GM21528 (cell line): Measurements from ENCODE around the gene KRT35.
"Not testable (repeated sequence)": the region's sequence is repeated elsewhere in the genome, so short reads cannot be mapped to it uniquely, and the experiment has no call there.

ENCODE experiments used
- ATAC-seq: cut with Tn5 transposase; IDR thresholded peaks from one replicate; pipeline ENCODE4 v1.9.1; 2021; ENCODE audit warnings: mild to moderate bottlenecking, moderate library complexity; ENCODE audit not compliant: unreplicated experiment, low FRiP score

Gene KRT35

DNA sequence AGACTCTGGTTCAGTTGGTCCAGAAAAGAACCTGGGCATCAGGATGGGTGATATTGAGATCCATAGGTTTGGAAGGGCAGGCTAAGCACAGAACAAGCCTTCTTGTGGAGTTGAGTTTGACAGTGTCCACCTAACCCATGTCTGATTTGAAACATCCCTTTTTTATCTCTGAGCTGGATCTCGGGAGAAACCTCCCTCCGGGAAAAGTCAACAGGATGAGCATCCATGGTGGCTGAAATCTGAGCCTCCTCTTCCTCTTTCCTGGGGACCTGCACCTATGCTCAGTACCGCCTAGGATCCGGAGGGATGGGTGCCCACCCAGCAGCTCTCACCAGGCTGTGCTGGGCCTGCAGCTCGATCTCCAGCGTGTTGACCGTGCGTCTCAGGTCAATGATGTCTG lies 17.2 kb downstream of the KRT35 start:
- ATAC-seq, result no peak

DNA sequence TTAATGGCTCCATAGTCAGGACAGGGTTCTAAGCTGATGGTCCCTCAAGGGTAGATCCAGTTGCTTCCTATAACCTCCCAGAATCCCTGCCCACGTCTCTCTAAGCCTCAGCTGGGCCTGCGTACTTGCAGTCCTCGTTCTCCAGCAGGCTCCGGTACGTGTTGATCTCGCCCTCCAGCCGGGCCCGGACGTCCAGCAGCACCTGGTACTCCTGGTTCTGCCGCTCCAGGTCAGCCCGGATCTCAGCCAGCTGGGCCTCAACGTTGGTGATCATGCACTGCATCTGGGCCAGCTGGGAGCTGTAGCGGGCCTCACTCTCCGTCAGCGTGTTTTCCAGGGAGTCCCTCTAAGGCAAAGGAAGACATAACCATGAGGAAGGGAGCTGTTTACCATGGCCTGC lies 18.2 kb downstream of the KRT35 start:
- no peak for ATAC-seq

DNA sequence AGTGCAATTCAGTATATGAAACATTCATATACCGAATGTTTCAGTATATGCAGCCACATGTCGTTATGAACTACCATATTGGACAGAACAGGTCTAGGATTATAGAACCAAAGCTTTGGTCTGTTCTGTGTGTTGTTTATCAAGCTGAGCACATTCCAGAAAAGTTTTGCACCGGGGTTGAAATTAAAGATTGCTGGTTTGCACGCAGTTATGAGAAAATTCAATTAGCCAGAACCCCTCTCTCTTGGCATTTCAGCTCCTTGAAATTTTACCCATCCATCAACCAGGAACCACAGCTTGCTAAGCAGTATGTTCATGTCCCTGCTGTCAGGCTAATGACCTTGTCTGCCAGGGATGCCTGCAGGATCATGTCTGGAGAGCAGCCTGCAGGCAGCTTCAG lies 23.3 kb downstream of the KRT35 start:
- ATAC-seq, result no peak

DNA sequence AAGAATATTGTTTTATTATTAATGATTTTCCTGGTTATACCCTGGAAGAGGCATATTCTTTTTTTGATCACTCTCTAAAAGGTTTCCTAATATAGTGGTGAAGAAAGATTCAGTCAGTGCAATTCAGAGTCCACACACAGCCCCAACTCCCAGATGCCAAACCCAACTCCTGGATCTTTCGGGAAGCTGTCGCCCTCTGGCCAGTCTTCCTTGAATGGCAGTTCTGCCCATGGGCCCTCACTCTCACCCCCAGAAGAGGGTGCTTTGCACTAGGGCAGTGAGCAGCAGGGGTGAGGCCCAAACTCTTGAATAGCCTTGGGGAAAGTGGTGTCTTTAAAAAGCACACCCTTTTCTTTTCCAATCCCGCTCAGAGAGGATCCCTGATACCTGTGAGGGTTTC lies 24.7 kb downstream of the KRT35 start:
- ATAC-seq, result no peak

DNA sequence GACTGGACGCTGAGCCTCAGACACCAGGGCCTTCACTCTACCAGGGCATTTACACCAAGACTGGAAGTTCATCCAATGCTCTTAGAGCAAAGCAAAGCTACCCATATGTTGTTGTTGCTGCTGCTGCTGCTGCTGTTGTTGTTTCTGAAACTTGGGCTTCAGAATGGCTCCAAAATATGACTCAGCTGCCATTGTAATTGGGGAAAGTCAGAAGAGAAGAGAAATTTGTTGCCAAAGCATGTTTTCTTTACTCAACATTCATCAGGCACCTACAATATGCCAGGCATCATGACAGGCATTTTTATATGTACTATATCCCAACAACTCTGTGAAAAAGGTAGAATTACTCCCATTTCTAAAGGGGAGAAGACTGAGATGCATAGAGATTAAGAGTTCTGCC lies 25.7 kb downstream of the KRT35 start:
- ATAC-seq, result no peak

DNA sequence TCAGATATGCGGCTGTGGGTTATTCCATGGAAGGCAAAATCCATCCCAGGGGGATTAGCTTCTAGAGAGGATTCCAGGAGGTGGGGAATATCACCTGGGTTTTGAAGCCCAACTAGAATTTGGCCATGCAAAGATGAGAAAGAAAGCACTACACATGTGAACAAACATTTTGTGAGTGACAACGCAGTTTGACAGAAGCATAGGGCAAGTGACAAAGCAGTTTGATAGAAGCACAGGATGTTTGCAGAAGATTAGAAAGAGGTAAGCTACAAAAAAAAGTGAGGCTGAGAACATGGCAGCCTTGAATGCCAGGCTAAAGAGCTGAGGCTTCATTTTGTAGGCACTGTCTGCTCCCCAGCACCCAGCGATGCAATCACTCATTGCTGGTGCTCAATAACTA lies 27.9 kb downstream of the KRT35 start:
- ATAC-seq, result no peak

DNA sequence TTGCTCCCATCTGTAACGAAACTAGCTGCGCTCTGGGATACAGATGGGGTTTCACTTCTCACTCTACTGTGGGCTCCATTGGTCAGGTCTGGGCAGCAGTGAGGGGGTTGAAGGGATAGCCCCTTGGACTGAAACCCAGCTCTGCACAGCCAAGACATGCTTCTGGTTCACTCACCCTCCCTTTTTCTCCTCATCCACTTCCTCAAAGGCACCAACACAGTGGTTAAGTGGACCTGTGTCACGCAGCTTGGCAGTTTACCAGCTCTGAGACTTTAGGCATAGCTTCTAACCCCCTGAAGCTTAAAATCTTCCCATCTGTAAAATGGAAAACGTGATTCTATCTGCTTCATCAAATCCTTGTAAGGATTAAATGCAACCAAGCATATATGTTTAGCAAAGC lies 28.7 kb downstream of the KRT35 start:
- ATAC-seq, result no peak

DNA sequence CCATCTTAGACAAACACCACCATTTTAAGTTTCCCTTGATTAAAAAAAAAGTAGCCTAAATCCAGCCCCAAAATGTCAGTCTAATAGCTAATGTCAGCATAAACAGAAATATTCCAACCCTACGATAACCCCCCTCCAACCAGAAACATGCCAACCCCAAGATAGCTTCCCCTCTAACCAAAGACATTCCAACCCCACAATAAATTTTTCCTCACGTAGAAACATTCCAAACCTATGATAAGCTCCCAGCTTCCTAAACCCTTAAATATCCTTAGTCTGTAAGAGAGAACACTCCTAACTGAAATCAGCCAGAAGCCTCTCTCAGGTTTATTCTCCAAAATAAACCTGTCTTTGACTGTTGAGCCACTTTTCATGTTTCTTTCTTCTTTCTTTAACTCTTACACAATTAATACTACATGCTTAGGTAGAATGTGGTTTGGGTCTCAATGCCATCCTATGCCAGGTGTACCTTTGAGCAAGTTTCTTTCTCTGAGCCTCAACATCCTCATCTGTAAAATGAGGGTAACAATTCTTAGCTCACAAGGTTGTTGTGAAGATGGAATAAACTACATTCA lies 29.7 kb downstream of the KRT35 start:
- no peak for ATAC-seq

DNA sequence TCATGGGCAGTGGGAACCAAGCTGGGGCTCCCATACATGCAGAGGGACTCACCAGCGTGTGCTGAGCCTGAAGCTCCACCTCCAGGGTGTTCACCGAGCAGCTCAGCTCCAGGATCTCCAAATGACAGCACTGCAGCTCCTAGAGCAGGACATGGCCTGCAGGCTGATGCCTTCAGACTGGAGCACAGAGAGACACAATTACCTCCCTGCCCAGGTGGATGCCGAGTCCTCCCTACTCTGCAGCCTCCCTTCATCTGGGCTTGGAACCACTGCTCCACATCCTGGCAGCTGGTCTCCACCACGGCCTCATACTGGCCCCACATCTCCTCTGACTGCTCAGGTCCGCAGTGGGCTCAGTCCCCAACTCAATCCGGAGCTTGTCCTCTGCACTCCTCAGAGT lies 31.9 kb downstream of the KRT35 start:
- ATAC-seq, result no peak

DNA sequence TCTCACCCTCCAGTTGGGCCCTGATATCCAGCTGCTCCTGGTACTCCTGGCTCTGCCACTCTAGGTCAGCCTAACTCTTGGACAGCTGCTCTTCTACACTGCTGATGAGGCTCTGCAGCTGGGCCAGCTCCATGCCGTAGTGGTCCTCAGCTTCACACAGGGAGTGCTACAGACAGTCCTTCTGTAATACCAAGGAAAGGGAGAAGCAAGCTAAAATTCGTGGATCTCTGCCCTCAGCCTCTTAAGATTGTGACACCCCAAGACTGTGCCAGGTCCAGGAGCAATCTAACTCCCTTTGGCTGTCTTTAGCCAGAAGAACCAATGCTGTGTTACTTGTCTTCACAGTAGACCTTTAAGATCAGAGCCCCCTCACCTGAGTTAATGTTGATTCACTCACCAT lies 32.4 kb downstream of the KRT35 start:
- ATAC-seq, result no peak

DNA sequence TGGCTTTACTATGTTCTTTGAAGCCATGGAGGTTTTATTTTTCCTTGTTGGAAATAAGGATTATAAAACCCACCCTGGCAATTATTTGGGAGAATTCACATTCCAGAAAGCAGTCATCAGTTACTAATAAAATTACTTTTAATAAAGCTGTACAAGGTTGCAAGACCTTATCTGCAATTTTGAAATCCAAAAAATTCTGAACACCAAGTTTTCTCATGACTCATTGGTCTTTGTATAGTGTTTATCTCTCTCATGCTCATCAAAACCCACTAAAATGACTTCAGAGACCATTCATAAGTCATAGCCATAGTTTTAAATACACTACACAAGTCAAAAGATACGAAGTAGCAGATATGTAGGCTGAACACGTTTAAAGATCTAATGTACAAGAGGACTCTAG lies 34.1 kb downstream of the KRT35 start:
- ATAC-seq, result no peak

DNA sequence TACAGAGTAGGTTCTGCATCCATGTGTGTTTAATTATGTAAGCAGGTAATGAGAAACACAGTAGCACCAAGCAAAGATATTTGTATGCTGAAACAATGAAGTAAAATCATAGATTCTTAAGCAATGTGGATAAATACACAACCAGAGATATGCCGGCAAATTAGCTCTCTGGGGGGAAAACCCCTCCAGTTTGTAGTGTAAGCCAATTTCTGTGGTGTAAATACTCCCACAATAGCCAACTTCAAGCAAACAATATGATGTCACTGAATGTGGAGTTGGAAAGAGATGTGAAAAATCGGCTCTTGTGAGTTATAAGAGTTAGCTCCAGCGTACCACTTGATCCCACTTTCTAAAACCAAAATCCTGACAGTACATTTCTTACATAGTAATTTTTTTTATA lies 36.3 kb downstream of the KRT35 start:
- no peak for ATAC-seq

DNA sequence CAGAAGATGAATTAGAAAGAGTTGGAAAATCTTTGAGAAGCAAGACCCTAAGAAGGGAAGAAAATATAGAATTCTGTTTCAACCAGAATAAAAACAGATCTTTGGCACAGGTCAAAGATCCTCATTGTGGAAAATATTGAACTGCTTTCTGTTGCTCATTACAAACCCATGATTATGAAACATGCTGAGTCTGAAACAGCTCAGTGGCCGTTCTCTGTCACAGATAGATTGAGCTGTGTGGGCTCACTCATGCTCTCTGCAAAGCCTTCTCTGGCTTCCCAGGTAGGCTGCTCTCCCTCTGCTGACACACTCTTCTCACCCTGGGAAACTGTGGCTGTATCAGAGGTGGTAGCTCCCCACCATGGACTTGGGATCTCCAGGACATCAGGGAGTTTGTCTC lies 36.8 kb downstream of the KRT35 start:
- no peak for ATAC-seq

DNA sequence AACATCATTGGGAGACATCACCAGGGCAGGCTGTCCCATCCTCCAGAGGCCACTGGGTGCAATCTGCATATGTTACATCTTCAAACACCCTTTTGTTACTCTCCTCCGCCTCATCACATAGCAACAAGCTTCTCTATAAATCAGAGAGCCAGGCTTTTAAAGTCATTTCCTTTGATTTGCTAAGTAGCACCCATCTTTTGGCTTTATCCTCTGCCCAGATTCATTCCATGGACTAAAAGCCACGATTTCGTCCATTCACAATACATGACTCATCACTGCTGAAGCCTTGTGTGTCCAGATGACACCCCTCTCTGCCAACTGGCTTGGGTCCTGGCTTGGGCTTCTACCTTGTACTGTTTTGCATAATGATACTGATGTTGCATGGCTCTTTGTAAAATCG lies 38.2 kb downstream of the KRT35 start:
- no peak for ATAC-seq

DNA sequence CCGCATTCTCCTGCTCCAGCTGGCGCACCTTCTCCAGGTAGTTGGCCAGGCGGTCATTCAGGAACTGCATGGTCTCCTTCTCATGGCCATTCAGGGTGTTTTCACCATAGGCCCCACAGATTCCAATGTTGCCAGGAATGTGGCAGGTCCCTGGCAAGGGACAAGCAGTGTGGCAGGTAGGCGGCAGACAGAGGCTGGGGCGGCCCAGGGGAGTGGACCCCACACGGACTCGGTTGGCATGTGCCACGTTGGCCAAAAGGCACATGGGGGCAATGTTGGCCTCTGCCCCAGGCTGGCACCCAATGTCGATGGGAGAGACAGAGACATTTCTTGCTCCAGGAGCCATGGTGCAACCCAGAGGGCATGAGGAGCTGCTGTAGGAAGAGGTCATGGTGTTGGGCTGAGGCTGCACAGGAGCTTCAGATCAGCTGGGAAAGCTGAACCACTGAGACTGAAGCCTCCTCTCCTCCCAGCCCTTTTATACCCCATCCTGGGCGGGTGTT lies 40.4 kb downstream of the KRT35 start, which contains the start of gene KRT38:
TSS of gene KRT38 (minus strand) at position 453 of the 503 bp plus-strand sequence. CDS start at position 391, 62 bp downstream.
- no peak for ATAC-seq

DNA sequence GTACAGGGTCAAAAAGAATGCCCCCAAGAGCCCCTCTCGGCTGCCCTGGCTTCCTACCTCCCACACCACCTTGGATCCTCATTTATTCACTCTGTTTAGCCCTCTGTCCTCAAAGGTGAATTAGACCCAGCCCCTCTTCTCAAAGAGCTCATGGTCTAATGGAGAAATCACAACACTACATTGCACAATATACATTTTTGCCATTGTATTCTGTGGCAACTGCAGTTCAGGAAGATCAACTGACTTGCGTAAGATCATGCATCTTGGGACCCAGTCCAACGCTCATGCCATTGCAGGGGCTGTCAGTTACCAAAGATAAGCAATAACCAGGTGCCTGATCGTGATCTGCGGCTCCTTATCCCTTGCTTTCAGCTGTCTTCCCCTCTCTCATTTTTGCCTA lies 41.6 kb downstream of the KRT35 start:
- no peak for ATAC-seq

DNA sequence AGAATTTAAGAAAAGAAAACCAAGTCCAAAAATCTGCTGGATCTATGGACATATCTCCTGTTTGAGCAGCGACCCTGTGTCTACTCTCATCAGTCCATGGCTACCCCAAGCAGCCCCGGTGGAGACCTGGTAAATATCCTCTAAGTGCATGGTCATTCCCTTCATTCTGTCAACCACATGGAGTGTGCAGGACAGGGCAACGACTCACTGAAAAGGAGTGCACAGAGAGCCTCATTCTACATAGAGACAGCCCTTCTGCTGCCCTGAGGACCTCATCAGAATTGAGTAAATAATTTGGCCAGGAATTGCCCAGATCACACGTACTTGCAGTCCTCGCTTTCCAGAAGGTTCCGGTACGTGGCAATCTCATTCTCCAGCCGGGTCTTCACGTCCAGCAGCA lies 43.2 kb downstream of the KRT35 start:
- no peak for ATAC-seq

DNA sequence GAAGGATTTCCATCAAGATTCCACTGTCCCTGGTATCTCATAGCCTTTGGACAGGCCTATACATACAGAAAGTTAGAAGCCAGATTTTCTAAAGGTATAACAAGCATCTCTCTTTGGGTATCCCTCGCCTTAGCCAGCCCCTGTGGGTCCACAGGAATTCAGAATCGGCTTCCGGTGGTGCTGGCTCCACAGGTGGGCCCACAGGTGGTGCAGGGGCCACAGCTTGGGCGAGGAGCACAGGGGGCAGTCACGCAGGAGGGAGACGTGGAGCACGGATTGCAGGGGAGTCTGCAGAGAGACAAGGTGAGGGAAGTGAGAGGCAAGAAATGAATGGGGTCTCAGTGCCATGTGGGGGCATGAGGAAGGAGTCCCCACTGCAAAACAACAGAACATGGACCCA lies 43.7 kb downstream of the KRT35 start:
- no peak for ATAC-seq

DNA sequence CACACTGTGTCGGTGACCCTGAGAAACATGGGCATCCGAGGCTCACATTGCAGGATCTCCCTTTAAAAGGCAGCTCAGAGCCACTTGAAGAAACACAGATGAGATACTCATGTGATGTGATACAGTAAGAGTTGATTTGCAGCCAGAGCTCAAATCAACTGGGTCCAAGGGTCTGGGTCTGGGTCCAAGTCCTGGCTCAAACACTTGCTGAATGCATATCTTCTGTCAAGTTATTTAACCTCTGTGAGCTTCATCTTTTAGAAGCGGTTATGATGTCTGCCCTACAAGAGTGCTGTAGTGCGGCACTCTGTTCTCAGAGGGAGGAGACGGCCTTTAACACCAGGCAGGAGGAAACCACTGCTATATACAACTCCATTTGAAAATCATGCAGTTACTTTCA lies 46.5 kb downstream of the KRT35 start:
- ATAC-seq, result no peak

DNA sequence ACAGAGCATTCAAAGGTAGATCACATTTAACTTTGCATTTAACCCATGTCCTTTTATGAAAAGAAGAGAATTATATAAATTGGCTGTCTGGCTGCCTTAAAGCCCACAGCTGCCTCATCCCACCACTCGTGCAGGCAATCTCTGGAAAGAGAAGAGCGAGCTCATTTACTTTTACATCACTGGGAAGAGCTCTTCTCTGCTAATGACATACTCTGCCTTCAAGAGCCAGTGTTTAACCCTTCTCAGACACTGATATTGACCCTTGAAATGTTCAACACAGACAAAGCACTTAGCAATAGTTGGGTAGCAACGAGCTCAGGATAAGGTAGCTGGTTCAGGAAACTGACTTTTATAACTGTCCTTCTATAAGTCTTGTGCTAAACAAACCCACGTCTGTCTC lies 46.9 kb downstream of the KRT35 start:
- ATAC-seq, result no peak

DNA sequence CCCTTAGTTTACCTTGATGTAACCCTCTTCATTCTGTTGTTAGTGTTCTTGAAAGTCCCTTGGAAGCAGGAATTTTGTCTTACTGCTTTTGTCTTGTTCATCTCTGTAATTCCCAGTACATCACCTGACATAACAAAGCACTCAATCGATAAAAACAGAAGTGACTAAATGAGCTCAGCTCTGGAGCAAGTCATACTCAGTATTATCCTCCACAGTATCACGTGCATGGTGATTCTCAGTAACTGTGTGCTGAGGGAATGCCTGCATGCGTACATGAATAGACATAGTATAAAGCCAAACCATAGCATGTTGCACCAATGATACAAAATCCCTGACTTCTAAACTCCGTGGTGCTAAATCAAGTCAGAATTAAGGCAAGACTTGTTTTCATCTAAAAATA lies 47.4 kb downstream of the KRT35 start:
- ATAC-seq, result no peak

DNA sequence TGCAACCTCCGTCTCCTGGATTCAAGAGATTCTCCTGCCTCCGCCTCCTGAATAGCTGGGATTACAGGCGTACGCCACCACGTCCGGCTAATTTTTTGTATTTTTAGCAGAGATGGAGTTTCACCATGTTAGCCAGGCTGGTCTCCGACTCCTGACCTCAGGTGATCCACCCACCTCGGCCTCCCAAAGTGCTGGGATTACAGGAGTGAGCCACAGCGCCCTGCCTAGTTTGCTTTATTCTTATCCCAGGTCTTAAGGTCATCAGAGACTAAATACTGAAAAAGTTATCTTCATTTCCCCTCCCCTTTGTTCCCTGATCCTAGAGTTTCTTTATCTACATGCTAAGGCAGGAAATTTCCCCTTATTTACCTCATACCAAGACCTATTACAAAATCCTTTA lies 50.6 kb downstream of the KRT35 start:
- not testable (repeated sequence) for ATAC-seq

DNA sequence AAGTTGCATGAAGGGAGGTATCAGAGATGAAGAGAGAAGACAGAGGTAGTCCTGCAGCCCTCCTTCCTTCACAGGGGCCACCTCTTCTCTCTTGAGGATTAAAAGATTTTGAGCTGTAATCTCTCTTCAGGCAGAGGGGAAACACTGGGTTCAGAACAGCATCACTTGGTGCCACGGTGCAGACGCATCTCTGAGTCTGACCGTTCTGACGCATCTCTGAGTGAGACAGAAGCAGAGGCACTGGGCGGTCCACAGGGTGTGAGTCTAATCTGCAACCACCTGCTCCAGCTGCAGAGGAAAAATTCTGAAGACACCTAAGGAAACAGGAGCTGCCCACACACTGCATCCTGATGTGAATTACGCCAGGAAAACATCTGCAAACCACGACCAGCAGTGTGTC lies 51.3 kb downstream of the KRT35 start:
- ATAC-seq, result no peak
